Duodenal mucosa (tissue), 2 donors: ENCODE results near the gene ADAT1.
"Not testable (repeated sequence)": the region's sequence is repeated elsewhere in the genome, so short reads cannot be mapped to it uniquely, and the experiment has no call there.

ENCODE experiments used
- H3K27ac ChIP-seq: one replicate; pipeline ENCODE4 v1.7.0; 2013; ENCODE audit warnings: low read depth, low read length
- H3K27me3 ChIP-seq, 2 donors: one replicate each; pipeline ENCODE4 v1.7.0; 2013; ENCODE audit warnings: low read length in 2 of 2, control low read depth in 1 of 2; ENCODE audit not compliant: insufficient read depth in 2 of 2, control insufficient read depth in 1 of 2
- H3K36me3 ChIP-seq, 2 donors: one replicate each; pipeline ENCODE4 v1.7.0; 2013; ENCODE audit warnings: low read length in 2 of 2, control low read depth in 1 of 2; ENCODE audit not compliant: insufficient read depth in 2 of 2, control insufficient read depth in 1 of 2
- H3K4me1 ChIP-seq, 2 donors: one replicate each; pipeline ENCODE4 v1.7.0; 2013; ENCODE audit warnings: low read length in 2 of 2, control low read depth in 1 of 2; ENCODE audit not compliant: insufficient read depth in 2 of 2, control insufficient read depth in 1 of 2
- H3K4me3 ChIP-seq, 2 donors: one replicate each; pipeline ENCODE4 v1.7.0; 2013; ENCODE audit warnings: low read length in 2 of 2, low read depth in 1 of 2
- H3K9ac ChIP-seq, 2 donors: one replicate each; pipeline ENCODE4 v1.7.0; 2013; ENCODE audit warnings: low read length in 2 of 2, low read depth in 1 of 2
- H3K9me3 ChIP-seq, 2 donors: one replicate each; pipeline ENCODE4 v1.7.0; 2013; ENCODE audit warnings: low read length in 2 of 2, control low read depth in 1 of 2; ENCODE audit not compliant: control insufficient read depth in 1 of 2

Gene ADAT1

GRCh38 chr16:75599452-75600277 is 23.4 kb downstream of the ADAT1 start:
- Histone ChIP-seq H3K27ac (no peak overlapping the region), H3K27me3 (no peaks in the 10 kb centered on the region), H3K9me3 (peaks cover 0 to 6% of the 10 kb centered on the region in 2 donors), H3K4me3 (no peak overlapping the region), H3K9ac (no peak overlapping the region), H3K36me3 (peaks cover 24 to 64% of the 10 kb centered on the region in 2 donors), H3K4me1 (no peaks in the 10 kb centered on the region)

GRCh38 chr16:75593825-75594820 is 29.0 kb downstream of the ADAT1 start:
- no peaks in the 10 kb centered on the region for H3K4me1 ChIP-seq
- no peaks in the 10 kb centered on the region for H3K9me3 ChIP-seq
- no peak overlapping the region for H3K27ac ChIP-seq
- H3K4me3 ChIP-seq, result no peak overlapping the region
- H3K36me3 ChIP-seq, result peaks cover 3 to 27% of the 10 kb centered on the region in 2 donors
- no peaks in the 10 kb centered on the region for H3K27me3 ChIP-seq
- H3K9ac ChIP-seq, result no peak overlapping the region

- Histone ChIP-seq H3K36me3 (peaks cover 3 to 27% of the 10 kb centered on the region in 2 donors), H3K27me3 (no peaks in the 10 kb centered on the region), H3K27ac (no peak overlapping the region), H3K4me3 (no peak overlapping the region), H3K4me1 (no peaks in the 10 kb centered on the region), H3K9ac (no peak overlapping the region), H3K9me3 (no peaks in the 10 kb centered on the region)
These were observed 29.8 kb downstream of the ADAT1 start for GRCh38 chr16:75593308-75593707.

- H3K27ac ChIP-seq, H3K4me3 ChIP-seq, H3K27me3 ChIP-seq, H3K4me1 ChIP-seq, H3K9ac ChIP-seq, H3K9me3 ChIP-seq: not testable (repeated sequence)
- H3K36me3 ChIP-seq, result peaks cover 0 to 15% of the 10 kb centered on the region in 2 donors
These were observed 31.2 kb downstream of the ADAT1 start for GRCh38 chr16:75591927-75592326.

GRCh38 chr16:75590920-75591843 is 31.9 kb downstream of the ADAT1 start:
- Histone ChIP-seq H3K9ac (no peak overlapping the region), H3K27ac (no peak overlapping the region), H3K36me3 (peaks cover 0 to 12% of the 10 kb centered on the region in 2 donors), H3K4me3 (no peak overlapping the region), H3K9me3 (no peaks in the 10 kb centered on the region), H3K27me3 (no peaks in the 10 kb centered on the region), H3K4me1 (no peaks in the 10 kb centered on the region)

- Histone ChIP-seq H3K27ac (no peak overlapping the region), H3K9ac (no peak overlapping the region), H3K4me1 (no peaks in the 10 kb centered on the region)
These were observed 33.8 kb downstream of the ADAT1 start for GRCh38 chr16:75589306-75589705.

GRCh38 chr16:75588716-75589115 is 34.4 kb downstream of the ADAT1 start:
- Histone ChIP-seq H3K9me3 (no peaks in the 10 kb centered on the region), H3K4me3 (no peak overlapping the region), H3K36me3 (peaks cover 0 to under 1% of the 10 kb centered on the region in 2 donors), H3K27ac (no peak overlapping the region), H3K9ac (no peak overlapping the region), H3K4me1 (no peaks in the 10 kb centered on the region), H3K27me3 (no peaks in the 10 kb centered on the region)

More at GRCh38 chr16:75589306-75589705, 33.8 kb downstream of the ADAT1 start:
- Histone ChIP-seq H3K9me3 (no peaks in the 10 kb centered on the region), H3K27me3 (no peaks in the 10 kb centered on the region), H3K36me3 (peaks cover 0 to 6% of the 10 kb centered on the region in 2 donors), H3K4me3 (no peak overlapping the region)

- H3K4me3 ChIP-seq, result no peak overlapping the region
- peaks cover 1 to 7% of the 10 kb centered on the region in 2 donors for H3K36me3 ChIP-seq
- no peak overlapping the region for H3K27ac ChIP-seq
- H3K9ac ChIP-seq, result no peak overlapping the region
- no peaks in the 10 kb centered on the region for H3K9me3 ChIP-seq
- H3K27me3 ChIP-seq, result no peaks in the 10 kb centered on the region
- no peaks in the 10 kb centered on the region for H3K4me1 ChIP-seq
These were observed 39.0 kb downstream of the ADAT1 start for GRCh38 chr16:75584108-75584507.

- Histone ChIP-seq H3K27ac (no peak overlapping the region), H3K27me3 (no peaks in the 10 kb centered on the region), H3K36me3 (peaks cover 32 to 43% of the 10 kb centered on the region in 2 donors), H3K4me1 (peaks cover 0 to 3% of the 10 kb centered on the region in 2 donors), H3K4me3 (no peak overlapping the region), H3K9me3 (no peaks in the 10 kb centered on the region), H3K9ac (no peak overlapping the region)
These were observed 43.7 kb downstream of the ADAT1 start for GRCh38 chr16:75579281-75579834.
